Measurements from ENCODE around the gene SLC25A25.

Gene SLC25A25

GRCh38 chr9:128114326-128115186, 46.5 kb downstream of the SLC25A25 start:
- ATAC-seq = no peak

- ATAC-seq = peak; percentile 53 to 55
Observed at GRCh38 chr9:128115187-128116103, 47.4 kb downstream of the SLC25A25 start.

- ATAC-seq = no peak
Observed at GRCh38 chr9:128116104-128117083, 48.4 kb downstream of the SLC25A25 start.

- peak; percentile 74 to 76 for ATAC-seq
Observed at GRCh38 chr9:128117613-128118471, 49.8 kb downstream of the SLC25A25 start.

- no peak for ATAC-seq
Observed at GRCh38 chr9:128118472-128118857, 50.4 kb downstream of the SLC25A25 start.

- ATAC-seq = no peak
Observed at GRCh38 chr9:128118971-128119665, 51.1 kb downstream of the SLC25A25 start.

- no peak for ATAC-seq
Observed at GRCh38 chr9:128120061-128120740, 52.2 kb downstream of the SLC25A25 start.

GRCh38 chr9:128120741-128121465, 52.9 kb downstream of the SLC25A25 start:
- ATAC-seq = no peak

- no peak for ATAC-seq
Observed at GRCh38 chr9:128121466-128121810, 53.4 kb downstream of the SLC25A25 start.

GRCh38 chr9:128121924-128122808, 54.1 kb downstream of the SLC25A25 start:
- ATAC-seq = no peak

GRCh38 chr9:128122809-128123175, 54.8 kb downstream of the SLC25A25 start:
- no peak for ATAC-seq

- no peak for ATAC-seq
Observed at GRCh38 chr9:128123451-128124080, 55.5 kb downstream of the SLC25A25 start.

- ATAC-seq = no peak
Observed at GRCh38 chr9:128124451-128124850, 56.4 kb downstream of the SLC25A25 start.

- no peak for ATAC-seq
Observed at GRCh38 chr9:128124873-128125579, 57.0 kb downstream of the SLC25A25 start.

GRCh38 chr9:128125580-128126354, 57.7 kb downstream of the SLC25A25 start:
- ATAC-seq = no peak

- peak; percentile 71 to 73 for ATAC-seq
Observed at GRCh38 chr9:128127568-128127989, 59.5 kb downstream of the SLC25A25 start, which contains the start of gene PTGES2. Gene PTGES2 (minus strand): TSS chr9:128127729. CDS start chr9:128127717, 12 bp downstream.

Measured in activated CD4-positive, CD25-positive, alpha-beta regulatory T cell treated with anti-CD3 and anti-CD28 coated beads, Interleukin-2, amount 50 U/mL, for 24 hours (primary cell).